B cell (primary cell): ENCODE data around the gene TECR. TPM values are rescaled to one million over a fixed set of nuclear protein-coding genes. Genes with fewer than 3 reads are reported as not detected.
A peak's percentile ranks its signal among the peaks of the same experiment; 100 is the strongest.

Experiments
- ATAC-seq: fragments of 200-7000 bp; cut with Tn5 transposase; one replicate; pipeline ENCODE4 v1.10.0; 2021; ENCODE audit warnings: low read depth, mild to moderate bottlenecking, moderate number of reproducible peaks, moderate library complexity
- CTCF ChIA-PET: fragments of 350-600 bp; sonication (Branson Sonifier 250); formaldehyde crosslinking; loops from one replicate; lab custom pipeline; 2021; ENCODE audit warnings: antibody characterized with exemption, inconsistent platforms; lab: Charles Lee
- POLR2A ChIA-PET: fragments of 350-600 bp; sonication (Branson Sonifier 250); formaldehyde crosslinking; loops from one replicate; lab custom pipeline; 2021; ENCODE audit warnings: antibody characterized with exemption; lab: Charles Lee
- DNase-seq: peaks from one replicate; pipeline ENCODE4 v3.0.0; 2013
- H2AFZ ChIP-seq: 2 replicates; pipeline ENCODE4 v1.6.1; 2012; ENCODE audit warnings: mild to moderate bottlenecking, low read depth, low read length; ENCODE audit not compliant: insufficient read depth, poor library complexity, severe bottlenecking
- H3K27ac ChIP-seq, 2 donors: 1 replicate in 1 of 2; 2 replicates in 1 of 2; pipeline ENCODE4 v1.5.1; 2012 to 2013; ENCODE audit warnings: low read length in 2 of 2, mild to moderate bottlenecking in 2 of 2, moderate library complexity in 1 of 2
- H3K27me3 ChIP-seq, 4 experiments: fragments of 200-600 bp in 1 of 4; sonication (generic) in 1 of 4; replicated peaks in 1 of 4; 1 replicate in 2 of 4; 2 replicates in 2 of 4; pipeline versions ENCODE4 v1.6.1 to v1.7.0; 2013 to 2016; ENCODE audit warnings: low read length in 3 of 4, mild to moderate bottlenecking in 2 of 4, mixed read lengths in 1 of 4, moderate library complexity in 1 of 4; ENCODE audit not compliant: insufficient read depth in 4 of 4, control insufficient read depth in 3 of 4; ENCODE audit errors: control extremely low read depth in 1 of 4
- H3K36me3 ChIP-seq, 2 experiments: replicated peaks in 1 of 2; 1 replicate in 1 of 2; 2 replicates in 1 of 2; pipeline versions ENCODE4 v1.6.1 to v1.7.1; 2013; ENCODE audit warnings: low read length in 1 of 2; ENCODE audit not compliant: insufficient read depth in 2 of 2, control insufficient read depth in 1 of 2; ENCODE audit errors: control extremely low read depth in 1 of 2, extremely low read depth in 1 of 2
- H3K4me1 ChIP-seq, 2 donors: fragments of 200-600 bp in 1 of 2; sonication (generic) in 1 of 2; 1 replicate in 1 of 2; 2 replicates in 1 of 2; pipeline versions ENCODE4 v1.5.1 to v1.6.1; 2013 to 2017; ENCODE audit warnings: low read length in 2 of 2; ENCODE audit not compliant: control insufficient read depth in 2 of 2, insufficient read depth in 2 of 2
- H3K4me2 ChIP-seq: replicated peaks from 2 replicates; pipeline ENCODE3; 2012; ENCODE audit warnings: mild to moderate bottlenecking, low read depth, low read length; ENCODE audit not compliant: poor library complexity, severe bottlenecking
- H3K4me3 ChIP-seq, 5 experiments: fragments of 200-600 bp in 1 of 5; sonication (generic) in 1 of 5; 1 replicate in 3 of 5; 2 replicates in 2 of 5; pipeline versions ENCODE4 v1.5.1 to v1.7.0; 2011 to 2016; ENCODE audit warnings: low read length in 4 of 5, mild to moderate bottlenecking in 4 of 5, low read depth in 2 of 5, control low read depth in 1 of 5, moderate library complexity in 1 of 5; ENCODE audit not compliant: insufficient read depth in 1 of 5; ENCODE audit errors: control extremely low read depth in 1 of 5, extremely low read depth in 1 of 5
- H3K79me2 ChIP-seq: fragments of 200-600 bp; sonication (generic); one replicate; pipeline ENCODE4 v1.6.0; 2016; ENCODE audit warnings: low read length; ENCODE audit not compliant: control insufficient read depth, insufficient read depth
- H3K9ac ChIP-seq: fragments of 200-600 bp; sonication (generic); 2 replicates; pipeline ENCODE4 v1.6.1; 2017; ENCODE audit warnings: mild to moderate bottlenecking, low read length, moderate library complexity
- H3K9me3 ChIP-seq, 3 donors: one replicate each; pipeline versions ENCODE4 v1.6.1 to v1.7.1; 2013; ENCODE audit warnings: low read length in 2 of 3; ENCODE audit not compliant: control insufficient read depth in 2 of 3, insufficient read depth in 1 of 3; ENCODE audit errors: control extremely low read depth in 1 of 3
- H4K20me1 ChIP-seq: 2 replicates; pipeline ENCODE4 v1.6.0; 2012; ENCODE audit warnings: mild to moderate bottlenecking, low read length; ENCODE audit not compliant: insufficient read depth, control insufficient read depth, poor library complexity, severe bottlenecking
- H3K27ac Mint-ChIP-seq: one replicate; pipeline ENCODE4 v1.8.0; 2021; ENCODE audit warnings: mixed read lengths
- H3K27me3 Mint-ChIP-seq: one replicate; pipeline ENCODE4 v1.8.0; 2021; ENCODE audit warnings: mixed read lengths
- H3K4me1 Mint-ChIP-seq: one replicate; pipeline ENCODE4 v1.8.0; 2021; ENCODE audit warnings: mixed read lengths
- H3K4me3 Mint-ChIP-seq: one replicate; pipeline ENCODE4 v1.8.0; 2021; ENCODE audit warnings: mixed read lengths
- H3K9me3 Mint-ChIP-seq: one replicate; pipeline ENCODE4 v1.8.0; 2022; ENCODE audit warnings: mixed read lengths; ENCODE audit not compliant: insufficient read depth
- CTCF ChIP-seq: fragments of 200-600 bp; IDR thresholded peaks from one replicate; pipeline ENCODE4 v1.8.0; 2022; ENCODE audit warnings: antibody characterized with exemption, mild to moderate bottlenecking
- EZH2 ChIP-seq: IDR thresholded peaks from 2 replicates; pipeline ENCODE4 v1.6.1; 2012; ENCODE audit warnings: borderline replicate concordance, low read depth, mild to moderate bottlenecking, moderate library complexity, low read length; ENCODE audit not compliant: insufficient read depth, poor library complexity, severe bottlenecking
- WGBS: methylation state at CpG from one replicate; pipeline ENCODE4 v1.1.5; 2013; ENCODE audit warnings: missing lambda C conversion rate; ENCODE audit not compliant: insufficient coverage; 5-methylcytosine and 5-hydroxymethylcytosine counted together
- intact Hi-C: fragments of 100-400 bp; cut with micrococcal nuclease; formaldehyde crosslinking; loops from one replicate; pipeline ENCODE4 v1.10.0; 2022
- polyA plus RNA-seq: library from polyadenylated mRNA; depleted of rRNA; stranded (reverse); fragments of >200 nt; gene quantifications from 2 replicates; pipeline ENCODE4 v1.2.3, GENCODE V29; 2012
- small RNA-seq: library from RNA; depleted of rRNA; stranded (forward); fragments of <200 nt; gene quantifications from one replicate; pipeline ENCODE3, GENCODE V24; 2012; ENCODE audit warnings: low replicate concordance, low read depth; ENCODE audit not compliant: insufficient read length
- total RNA-seq, 2 donors: library from RNA; stranded (reverse); fragments of 120-200 nt in 1 of 2; gene quantifications; 1 replicate in 1 of 2; 2 replicates in 1 of 2; pipeline versions ENCODE4 v1.2.3 to v1.2.4, GENCODE V29; 2013 to 2022

The TECR gene
- total and polyA plus RNA-seq, 2 donors (not counting 1 experiment from before 2014, with no cell fraction given): 68.9 to 129 TPM

- peaks cover 4 to 33% of the 10 kb centered on the region in 2 experiments for H3K36me3 ChIP-seq
- peak overlapping the region; percentile 89 for H3K4me3 Mint-ChIP-seq
- no peaks in the 10 kb centered on the region for H3K27me3 ChIP-seq
- peaks cover 49% of the 10 kb centered on the region for H3K4me1 Mint-ChIP-seq
- peaks cover 53 to 64% of the 10 kb centered on the region in 2 donors for H3K4me1 ChIP-seq
- POLR2A ChIA-PET: interaction anchor here (0.7 to 1.6 kb wide), 7 partner anchors 10 to 62 kb away, joined by 3 to 19 read pairs (median 3); partner anchors contain the start of gene NDUFB7
- DNase-seq: peak; percentile 91
- H3K9me3 ChIP-seq: peaks cover 0 to 10% (median 3%) of the 10 kb centered on the region in 3 donors
- ATAC-seq: peak; percentile 88
- H3K4me3 ChIP-seq: peak overlapping the region in 1 of 5 experiments; percentile 38
- H3K9ac ChIP-seq: peak overlapping the region; percentile 38
- H3K27me3 Mint-ChIP-seq: no peaks in the 10 kb centered on the region
- no peak overlapping the region for H2AFZ ChIP-seq
- peaks cover 22% of the 10 kb centered on the region for H3K79me2 ChIP-seq
- CTCF ChIA-PET: interaction anchor here (1.0 to 6.6 kb wide), 7 partner anchors 10 to 76 kb away, joined by 3 to 54 read pairs (median 7); partner anchors contain the start of genes NDUFB7 and ZNF333
- TF ChIP-seq EZH2: no peak
- peak; percentile 25 for TF ChIP-seq CTCF
- peak overlapping the region; percentile 91 to 92 for H3K27ac ChIP-seq
- peak overlapping the region; percentile 70 for H3K4me2 ChIP-seq
- no peaks in the 10 kb centered on the region for H4K20me1 ChIP-seq
- no CpG with 5 or more reads among the region's 4 CpGs for WGBS
- peak overlapping the region; percentile 99 for H3K27ac Mint-ChIP-seq
- no peaks in the 10 kb centered on the region for H3K9me3 Mint-ChIP-seq
- intact Hi-C loops: loop anchor here (1.0 kb wide), 4 partner anchors 10 to 72 kb away; partner anchors contain the start of gene CLEC17A
Observed at GRCh38 chr19:14614099-14614412, 84.7 kb downstream of the TECR start.

Small RNA genes within 50 kb of the gene (small RNA-seq; reads per million reads assigned to genes)
- not detected for gene RN7SL842P
- not detected for gene SNRPGP15

Other genes with a start within 250 kb of the TECR start
- gene ADGRE5, start 148.2 kb upstream of the TECR start, total RNA-seq: 187 and 188 TPM in 2 replicates
- gene ADGRE5, start 148.2 kb upstream of the TECR start, polyA plus RNA-seq: 116 and 194 TPM in 2 replicates
- gene DDX39A, start 110.3 kb upstream of the TECR start, total RNA-seq: 168 and 178 TPM in 2 replicates
- gene DDX39A, start 110.3 kb upstream of the TECR start, polyA plus RNA-seq: 393 and 669 TPM in 2 replicates
- 170 and 171 TPM in 2 replicates for gene PKN1, start 96.3 kb upstream of the TECR start, total RNA-seq
- 114 and 127 TPM in 2 replicates for gene PKN1, start 96.3 kb upstream of the TECR start, polyA plus RNA-seq
- 0.27 TPM in 1 of 2 replicates, not detected in the other for gene PTGER1, start 54.2 kb upstream of the TECR start, total RNA-seq
- gene PTGER1, start 54.2 kb upstream of the TECR start, polyA plus RNA-seq: not detected in 2 replicates
- gene GIPC1, start 33.5 kb upstream of the TECR start, total RNA-seq: 10.7 and 12.0 TPM in 2 replicates
- gene GIPC1, start 33.5 kb upstream of the TECR start, polyA plus RNA-seq: 8.6 and 11.3 TPM in 2 replicates
- 72.8 and 82.1 TPM in 2 replicates for gene DNAJB1, start 11.2 kb upstream of the TECR start, total RNA-seq
- gene DNAJB1, start 11.2 kb upstream of the TECR start, polyA plus RNA-seq: 136 and 194 TPM in 2 replicates
- 71.5 and 72.4 TPM in 2 replicates for gene NDUFB7, start 42.5 kb downstream of the TECR start, total RNA-seq
- 86.3 and 168 TPM in 2 replicates for gene NDUFB7, start 42.5 kb downstream of the TECR start, polyA plus RNA-seq
- gene CLEC17A, start 53.5 kb downstream of the TECR start, total RNA-seq: 121 and 127 TPM in 2 replicates
- gene CLEC17A, start 53.5 kb downstream of the TECR start, polyA plus RNA-seq: 163 and 180 TPM in 2 replicates
- 0.17 TPM in 1 of 2 replicates, not detected in the other for gene ADGRE3, start 145.2 kb downstream of the TECR start, total RNA-seq
- 0.46 TPM in 1 of 2 replicates, not detected in the other for gene ADGRE3, start 145.2 kb downstream of the TECR start, polyA plus RNA-seq
- gene ZNF333, start 160.5 kb downstream of the TECR start, total RNA-seq: 36.9 and 39.4 TPM in 2 replicates
- gene ZNF333, start 160.5 kb downstream of the TECR start, polyA plus RNA-seq: 23.2 and 36.4 TPM in 2 replicates
- gene ADGRE2, start 249.0 kb downstream of the TECR start, total RNA-seq: 0.89 and 1.7 TPM in 2 replicates
- 0.52 and 1.1 TPM in 2 replicates for gene ADGRE2, start 249.0 kb downstream of the TECR start, polyA plus RNA-seq